ENCODE results near the gene PREX1. TPM values are rescaled to one million over a fixed set of nuclear protein-coding genes. Genes with fewer than 3 reads are reported as not detected.

Gene PREX1
- total RNA-seq, 4 donors from 2014 or later = 29.5 to 121 (median 40.9) TPM

DNA sequence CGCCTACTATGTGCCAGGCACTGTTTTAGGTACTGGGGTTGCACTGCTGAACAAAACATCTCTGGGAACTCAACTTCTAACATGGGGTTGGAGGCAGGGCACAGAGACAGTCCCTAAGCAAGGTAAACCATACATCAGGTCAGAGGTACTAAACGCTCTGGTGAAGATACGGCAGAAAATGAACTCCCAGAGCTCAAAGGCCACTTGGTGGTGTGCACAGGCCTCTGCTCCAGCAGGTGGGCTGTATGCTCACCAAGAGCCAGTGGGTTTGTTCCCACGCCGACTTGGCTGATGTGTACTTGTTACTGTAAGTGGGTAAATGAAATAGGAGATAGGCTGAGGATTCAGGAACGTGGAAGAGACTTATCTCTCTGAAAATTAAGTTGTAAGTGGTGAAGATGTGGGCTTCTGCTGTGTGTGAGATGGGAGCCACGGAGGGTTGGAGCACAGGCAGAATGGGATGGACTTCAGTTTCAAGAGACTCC lies 133.4 kb downstream of the PREX1 start:
- DNase-seq (ENCODE audit: low spot score) (no peak), ATAC-seq (ENCODE audit: low FRiP score) (no peak)
- no peak for TF ChIP-seq CTCF (IDR thresholded peaks at IDR 0.05)

DNA sequence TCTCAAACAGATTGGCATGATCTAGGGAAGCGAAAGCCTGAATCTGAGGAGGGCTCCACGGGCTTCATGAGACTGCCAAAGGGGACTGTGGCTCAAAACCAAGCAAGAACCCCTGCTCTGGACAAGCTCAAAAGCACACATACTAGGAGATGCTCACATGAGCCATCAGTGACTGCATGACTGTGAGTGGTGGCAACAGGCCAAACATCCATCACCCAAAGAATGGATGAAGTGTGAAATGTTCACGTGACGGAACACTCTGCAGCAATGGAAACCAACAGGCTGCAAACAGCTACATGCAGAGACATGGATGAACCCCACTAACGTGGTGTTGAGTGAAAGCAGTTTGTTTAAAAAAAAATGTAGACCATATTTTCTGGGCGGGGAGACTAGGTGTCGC lies 136.3 kb downstream of the PREX1 start:
- DNase-seq (ENCODE audit: low spot score) (no peak), ATAC-seq (ENCODE audit: low FRiP score) (no peak)
- TF ChIP-seq CTCF (IDR thresholded peaks at IDR 0.05) = no peak

GRCh38 chr20:48690888-48691287 lies 136.9 kb downstream of the PREX1 start:
- ATAC-seq (ENCODE audit: low FRiP score) = no peak
- TF ChIP-seq CTCF (IDR thresholded peaks at IDR 0.05) = no peak
- no peak for DNase-seq (ENCODE audit: low spot score)

DNA sequence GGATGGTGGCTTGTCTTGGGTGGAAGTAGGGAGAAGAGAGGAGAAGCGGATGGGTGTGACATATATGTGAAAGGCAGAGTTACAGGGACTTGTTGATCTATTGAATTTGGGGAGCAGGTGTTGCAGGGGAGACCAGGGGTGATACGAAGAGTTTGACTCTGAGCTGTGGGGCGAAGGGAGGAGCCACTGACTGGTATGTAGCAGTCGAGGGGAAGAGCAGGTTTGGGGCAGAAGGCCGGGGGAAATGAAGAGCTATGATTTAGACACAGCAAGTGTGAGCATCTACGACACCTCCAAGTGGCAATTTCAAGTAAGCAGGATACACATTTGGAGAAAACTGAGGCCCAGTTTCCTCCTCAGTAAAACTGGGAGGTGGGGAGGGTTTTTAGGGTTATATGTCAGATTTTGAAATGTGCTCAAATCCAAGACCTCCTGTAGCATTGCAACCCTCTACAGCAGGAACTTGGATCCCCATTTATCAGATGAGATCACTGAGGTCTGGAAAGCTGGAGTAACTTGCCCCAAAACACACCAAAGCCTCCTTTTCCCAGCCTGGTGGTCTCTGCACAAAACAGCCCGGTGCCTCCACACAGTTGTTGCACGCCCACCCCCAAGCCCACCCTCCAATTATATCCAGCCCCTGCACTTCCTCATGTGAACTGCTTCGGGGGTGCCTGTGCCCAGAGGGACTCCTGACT lies 137.8 kb downstream of the PREX1 start:
- no peak for DNase-seq (ENCODE audit: low spot score)
- TF ChIP-seq CTCF (IDR thresholded peaks at IDR 0.05) = no peak
- no peak for ATAC-seq (ENCODE audit: low FRiP score)

GRCh38 chr20:48689388-48689787 lies 138.4 kb downstream of the PREX1 start:
- no peak for TF ChIP-seq CTCF (IDR thresholded peaks at IDR 0.05)
- ATAC-seq (ENCODE audit: low FRiP score) (no peak), DNase-seq (ENCODE audit: low spot score) (no peak)

DNA sequence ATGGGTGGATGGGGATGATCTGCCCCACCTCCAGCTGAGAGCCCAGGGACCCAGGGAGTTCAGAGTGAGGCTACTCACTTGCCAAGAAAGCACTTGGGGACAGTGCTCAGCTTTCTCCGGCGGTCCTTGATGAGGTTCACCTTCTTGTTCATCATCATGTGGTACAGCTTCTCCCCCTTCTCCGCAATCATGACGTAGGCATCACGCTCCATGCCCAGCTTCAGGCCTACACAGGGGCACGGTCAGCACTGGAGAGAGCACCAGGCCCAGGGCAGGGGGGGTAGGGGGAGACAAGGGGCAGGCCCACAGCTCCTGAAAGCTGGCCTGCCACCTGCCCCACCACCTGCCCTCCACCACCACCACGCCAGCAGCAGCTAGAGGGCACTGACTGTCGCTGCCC lies 139.2 kb downstream of the PREX1 start:
- ATAC-seq (ENCODE audit: low FRiP score) (no peak), DNase-seq (ENCODE audit: low spot score) (no peak)
- TF ChIP-seq CTCF (IDR thresholded peaks at IDR 0.05) = no peak

- ATAC-seq (ENCODE audit: low FRiP score) (no peak), DNase-seq (ENCODE audit: low spot score) (no peak)
- TF ChIP-seq CTCF (IDR thresholded peaks at IDR 0.05) = no peak
Measured at GRCh38 chr20:48687117-48687800, 140.5 kb downstream of the PREX1 start.
